ENCODE results near the gene CDHR1. TPM values are rescaled to one million over a fixed set of nuclear protein-coding genes. Genes with fewer than 3 reads are reported as not detected.

The CDHR1 gene
- polyA plus RNA-seq, 3 donors, result not detected

DNA sequence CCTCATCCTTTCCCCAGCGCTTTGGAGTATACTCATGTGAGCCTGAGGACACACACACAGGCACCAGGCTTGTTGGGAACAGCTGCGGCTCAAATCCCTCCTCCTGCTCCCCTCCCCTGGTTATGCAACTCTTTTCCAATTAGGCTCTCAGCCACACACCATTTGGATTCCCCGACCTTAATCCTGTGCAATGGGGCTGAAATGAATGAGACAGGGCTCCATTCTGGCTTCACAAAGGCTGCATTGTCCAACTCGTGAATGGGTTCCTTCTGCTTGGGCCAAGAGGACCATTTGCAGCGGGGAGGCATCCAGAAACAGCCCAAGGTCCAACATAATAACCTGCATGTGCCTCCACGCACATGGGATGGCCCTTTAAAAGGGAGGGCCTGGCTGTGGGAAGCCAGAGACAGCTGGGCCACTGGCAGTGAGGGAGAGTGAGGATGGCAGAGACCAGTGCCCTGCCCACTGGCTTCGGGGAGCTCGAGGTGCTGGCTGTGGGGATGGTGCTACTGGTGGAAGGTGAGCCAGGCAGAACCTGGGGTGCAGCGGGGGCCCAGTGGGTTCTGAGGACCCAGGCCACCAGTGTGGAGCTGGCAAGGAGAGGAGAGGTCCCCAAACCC lies 50.4 kb downstream of the CDHR1 start, which contains the start of gene RGR:
Gene RGR (plus strand): TSS at position 403 of the 620 bp plus-strand sequence. CDS start 38 bp downstream, at position 441.
- no peaks in the 10 kb centered on the region for H3K36me3 Mint-ChIP-seq
- DNase-seq, result no peak
- 82% methylated on average over 9 of the region's 9 CpGs for WGBS (ENCODE audit: insufficient coverage)
- H3K4me3 Mint-ChIP-seq, result no peak within 1 kb of the TSS
- no peak within 1 kb of the TSS for H3K27ac ChIP-seq (ENCODE audit: low read depth in 1 of 2, low read length in 2 of 2)
- intact Hi-C loops (cut with micrococcal nuclease), result no loop called here
- peaks cover 0 to 2% (median 0%) of the 10 kb centered on the region in 7 donors for H3K9me3 Mint-ChIP-seq
- H2AFZ ChIP-seq (ENCODE audit: insufficient read depth, low read depth, low read length, poor library complexity, severe bottlenecking), result no peak within 1 kb of the TSS
- no peak within 1 kb of the TSS for H3K4me2 ChIP-seq (replicated peaks; ENCODE audit: extremely low read depth, low read length, poor library complexity, severe bottlenecking)
- no peaks in the 10 kb centered on the region for H3K9me3 ChIP-seq (replicated peaks in 1 of 2; ENCODE audit: control insufficient read depth in 1 of 2, insufficient read depth in 1 of 2, low read length in 2 of 2)
- H3K4me1 ChIP-seq (ENCODE audit: control insufficient read depth in 1 of 2, insufficient read depth in 2 of 2, low read length in 2 of 2), result no peaks in the 10 kb centered on the region
- H3K4me1 Mint-ChIP-seq, result no peaks in the 10 kb centered on the region
- H3K36me3 ChIP-seq (replicated peaks in 1 of 2; ENCODE audit: control insufficient read depth in 1 of 2, insufficient read depth in 2 of 2, low read length in 2 of 2), result no peaks in the 10 kb centered on the region
- no peak within 1 kb of the TSS for H3K9ac ChIP-seq (ENCODE audit: insufficient read depth, low read length, poor library complexity, severe bottlenecking)
- H3K79me2 ChIP-seq (ENCODE audit: insufficient read depth, low read length), result no peaks in the 10 kb centered on the region
- H3K27me3 Mint-ChIP-seq (ENCODE audit: low read depth in 3 of 3), result peaks cover 3 to 6% (median 6%) of the 10 kb centered on the region in 3 donors
- H3K4me3 ChIP-seq (replicated peaks in 1 of 3; ENCODE audit: low read depth in 2 of 3, low read length in 3 of 3), result no peak within 1 kb of the TSS
- no peak within 1 kb of the TSS for H3K27ac Mint-ChIP-seq
- TF ChIP-seq CTCF (IDR thresholded peaks at IDR 0.05), result no peak
- no peaks in the 10 kb centered on the region for H4K20me1 ChIP-seq (ENCODE audit: insufficient read depth, low read length)
- no peaks in the 10 kb centered on the region for H3K27me3 ChIP-seq (ENCODE audit: control insufficient read depth in 2 of 2, insufficient read depth in 2 of 2, low read length in 2 of 2)

DNA sequence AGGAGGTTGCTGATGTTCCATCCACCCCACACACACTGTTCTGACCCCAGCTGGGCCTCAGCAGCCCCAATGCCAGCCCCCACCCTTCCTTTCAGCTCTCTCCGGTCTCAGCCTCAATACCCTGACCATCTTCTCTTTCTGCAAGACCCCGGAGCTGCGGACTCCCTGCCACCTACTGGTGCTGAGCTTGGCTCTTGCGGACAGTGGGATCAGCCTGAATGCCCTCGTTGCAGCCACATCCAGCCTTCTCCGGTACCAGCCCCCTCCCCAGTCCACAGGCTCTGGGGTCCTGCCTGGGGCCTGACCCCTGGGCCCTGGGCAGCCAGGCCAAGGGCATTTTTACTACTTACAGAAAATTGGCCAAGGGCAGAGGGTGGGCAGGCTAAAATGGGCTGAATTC lies 53.2 kb downstream of the CDHR1 start:
- no peak for DNase-seq
- Histone ChIP-seq H3K9ac (ENCODE audit: insufficient read depth, low read length, poor library complexity, severe bottlenecking) (no peak overlapping the region), H3K27ac (ENCODE audit: low read depth in 1 of 2, low read length in 2 of 2) (no peak overlapping the region), H2AFZ (ENCODE audit: insufficient read depth, low read depth, low read length, poor library complexity, severe bottlenecking) (no peak overlapping the region), H3K36me3 (replicated peaks in 1 of 2; ENCODE audit: control insufficient read depth in 1 of 2, insufficient read depth in 2 of 2, low read length in 2 of 2) (no peaks in the 10 kb centered on the region), H3K9me3 (replicated peaks in 1 of 2; ENCODE audit: control insufficient read depth in 1 of 2, insufficient read depth in 1 of 2, low read length in 2 of 2) (no peaks in the 10 kb centered on the region), H3K27me3 (ENCODE audit: control insufficient read depth in 2 of 2, insufficient read depth in 2 of 2, low read length in 2 of 2) (no peaks in the 10 kb centered on the region), H3K79me2 (ENCODE audit: insufficient read depth, low read length) (no peaks in the 10 kb centered on the region), H4K20me1 (ENCODE audit: insufficient read depth, low read length) (no peaks in the 10 kb centered on the region), H3K4me3 (replicated peaks in 1 of 3; ENCODE audit: low read depth in 2 of 3, low read length in 3 of 3) (no peak overlapping the region), H3K4me2 (replicated peaks; ENCODE audit: extremely low read depth, low read length, poor library complexity, severe bottlenecking) (no peak overlapping the region), H3K4me1 (ENCODE audit: control insufficient read depth in 1 of 2, insufficient read depth in 2 of 2, low read length in 2 of 2) (no peaks in the 10 kb centered on the region)
- 88% methylated on average over 6 of the region's 6 CpGs for WGBS (ENCODE audit: insufficient coverage)
- H3K9me3 Mint-ChIP-seq, result peaks cover 0 to 2% (median 0%) of the 10 kb centered on the region in 7 donors
- H3K4me1 Mint-ChIP-seq, result no peaks in the 10 kb centered on the region
- peaks cover 2 to 6% (median 6%) of the 10 kb centered on the region in 3 donors for H3K27me3 Mint-ChIP-seq (ENCODE audit: low read depth in 3 of 3)
- no peaks in the 10 kb centered on the region for H3K36me3 Mint-ChIP-seq
- H3K4me3 Mint-ChIP-seq, result no peak overlapping the region
- H3K27ac Mint-ChIP-seq, result no peak overlapping the region
- no peak for TF ChIP-seq CTCF (IDR thresholded peaks at IDR 0.05)
- intact Hi-C loops (cut with micrococcal nuclease), result no loop called here

Measured in CD14-positive monocyte (primary cell).